Muscle of leg (tissue), 11 donors: ENCODE data around the gene MANBA. TPM values are rescaled to one million over a fixed set of nuclear protein-coding genes. Genes with fewer than 3 reads are reported as not detected.
"Not testable (repeated sequence)": the region's sequence is repeated elsewhere in the genome, so short reads cannot be mapped to it uniquely, and the experiment has no call there.

Experiments used
- DNase-seq: peaks from one replicate; pipeline ENCODE4 v3.0.0; 2013
- H3K27ac ChIP-seq: one replicate; pipeline ENCODE4 v1.5.1; 2013; ENCODE audit warnings: mild to moderate bottlenecking, low read length, control low read depth
- H3K27me3 ChIP-seq: one replicate; pipeline ENCODE4 v1.6.1; 2013; ENCODE audit warnings: low read length; ENCODE audit not compliant: control insufficient read depth, insufficient read depth
- H3K36me3 ChIP-seq: one replicate; pipeline ENCODE4 v1.6.1; 2013; ENCODE audit warnings: low read length; ENCODE audit not compliant: control insufficient read depth, insufficient read depth
- H3K4me1 ChIP-seq: one replicate; pipeline ENCODE4 v1.6.1; 2013; ENCODE audit warnings: low read length; ENCODE audit not compliant: control insufficient read depth, insufficient read depth
- H3K4me3 ChIP-seq: one replicate; pipeline ENCODE4 v1.5.1; 2013; ENCODE audit warnings: low read length, control low read depth
- H3K9me3 ChIP-seq: replicated peaks from 2 replicates; pipeline ENCODE4 v1.6.1; 2013; ENCODE audit warnings: low read depth, low read length; ENCODE audit not compliant: control insufficient read depth
- WGBS: methylation state at CpG from one replicate; pipeline ENCODE4 v1.1.5; 2013; ENCODE audit warnings: missing lambda C conversion rate; ENCODE audit not compliant: insufficient coverage; 5-methylcytosine and 5-hydroxymethylcytosine counted together
- polyA plus RNA-seq, 8 donors: library from polyadenylated mRNA; unstranded; fragments of 120-200 nt; gene quantifications; one replicate each; pipeline versions ENCODE4 v1.2.1 to v1.2.3, GENCODE V29; 2013; ENCODE audit warnings: inconsistent platforms in 1 of 8, low replicate concordance in 1 of 8; ENCODE audit not compliant: insufficient read length in 8 of 8, insufficient read depth in 1 of 8
- total RNA-seq: library from RNA; stranded (reverse); fragments of 120-200 nt; gene quantifications from one replicate; pipeline ENCODE4 v1.2.4, GENCODE V29; 2013

The MANBA gene
- total and polyA plus RNA-seq, 9 donors, result 7.7 to 25.8 (median 10.8) TPM

DNA sequence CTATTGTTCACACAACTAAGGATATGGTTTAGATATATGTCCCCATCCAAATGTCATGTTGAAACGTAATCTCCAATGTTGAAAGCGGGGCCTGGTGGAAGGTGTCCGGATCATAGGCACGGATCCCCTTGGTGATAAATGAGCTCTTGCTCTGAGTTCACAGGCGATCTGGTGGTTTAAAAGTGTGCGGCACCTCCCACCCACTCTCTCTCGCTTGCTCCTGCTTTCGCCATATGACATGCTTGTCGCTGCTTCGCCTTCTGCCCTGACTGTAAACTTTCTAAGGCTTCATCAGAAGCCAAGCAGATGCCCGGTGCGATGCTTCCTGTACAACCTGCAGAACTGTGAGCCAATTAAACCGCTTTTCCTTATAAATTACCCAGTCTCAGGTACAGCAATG, 131.1 kb downstream of the MANBA start:
- Histone ChIP-seq H3K27me3 (no peaks in the 10 kb centered on the region), H3K27ac (no peak overlapping the region), H3K4me1 (no peaks in the 10 kb centered on the region), H3K4me3 (no peak overlapping the region), H3K36me3 (peaks cover 2% of the 10 kb centered on the region), H3K9me3 (no peaks in the 10 kb centered on the region)
- WGBS, result 67% methylated on average over 12 of the region's 13 CpGs
- no peak for DNase-seq

DNA sequence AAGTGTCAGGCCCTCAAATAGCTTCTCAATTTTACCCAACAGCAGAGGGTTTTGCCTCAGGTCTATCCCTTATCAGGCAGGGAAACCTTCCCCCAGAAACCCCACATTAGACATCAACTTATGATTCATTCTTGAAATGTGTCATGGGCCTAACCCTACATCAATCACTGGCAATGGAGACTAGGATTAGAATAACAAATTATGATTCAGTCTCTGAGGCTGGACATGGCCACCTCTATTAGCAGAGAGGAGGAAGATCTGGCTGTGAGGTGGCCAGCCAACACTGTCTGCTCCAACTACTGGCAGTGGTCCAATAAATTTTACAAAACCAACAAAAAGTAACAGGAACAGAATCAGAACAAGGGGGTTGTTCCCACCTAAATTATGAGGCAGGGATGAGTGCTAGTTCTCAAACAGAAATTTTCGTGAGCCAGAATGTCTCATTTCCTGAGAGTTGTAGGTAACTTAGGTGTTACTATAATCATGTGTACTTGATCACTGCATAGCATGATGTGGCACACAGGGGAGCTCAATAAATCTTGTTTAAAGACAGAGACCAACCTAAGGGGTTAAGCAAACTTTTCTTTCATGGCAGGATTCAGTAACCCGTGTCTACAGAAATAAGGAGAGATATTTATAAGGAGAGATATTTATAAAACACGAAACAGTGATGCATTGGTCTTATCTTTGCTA, 132.8 kb downstream of the MANBA start:
- H3K9me3 ChIP-seq, result no peaks in the 10 kb centered on the region
- H3K4me1 ChIP-seq, result no peaks in the 10 kb centered on the region
- no peaks in the 10 kb centered on the region for H3K27me3 ChIP-seq
- no peak for DNase-seq
- 83% methylated on average over 1 of the region's 3 CpGs for WGBS
- no peak overlapping the region for H3K27ac ChIP-seq
- peaks cover 2% of the 10 kb centered on the region for H3K36me3 ChIP-seq
- no peak overlapping the region for H3K4me3 ChIP-seq

- Histone ChIP-seq H3K27ac (no peak overlapping the region), H3K4me3 (no peak overlapping the region), H3K4me1 (peaks cover 6% of the 10 kb centered on the region), H3K36me3 (no peaks in the 10 kb centered on the region), H3K27me3 (no peaks in the 10 kb centered on the region), H3K9me3 (no peaks in the 10 kb centered on the region)
- peak; percentile 54 for DNase-seq
- 87% methylated on average over 3 of the region's 3 CpGs for WGBS
Observed at GRCh38 chr4:102625232-102625930, 135.4 kb downstream of the MANBA start.

GRCh38 chr4:102624505-102624904, 136.3 kb downstream of the MANBA start:
- H3K4me1 ChIP-seq, result peaks cover 6% of the 10 kb centered on the region
- no peaks in the 10 kb centered on the region for H3K9me3 ChIP-seq
- DNase-seq, result no peak
- no peak overlapping the region for H3K4me3 ChIP-seq
- WGBS, result 65% methylated on average over 3 of the region's 4 CpGs
- H3K27me3 ChIP-seq, result no peaks in the 10 kb centered on the region
- H3K36me3 ChIP-seq, result no peaks in the 10 kb centered on the region
- no peak overlapping the region for H3K27ac ChIP-seq

DNA sequence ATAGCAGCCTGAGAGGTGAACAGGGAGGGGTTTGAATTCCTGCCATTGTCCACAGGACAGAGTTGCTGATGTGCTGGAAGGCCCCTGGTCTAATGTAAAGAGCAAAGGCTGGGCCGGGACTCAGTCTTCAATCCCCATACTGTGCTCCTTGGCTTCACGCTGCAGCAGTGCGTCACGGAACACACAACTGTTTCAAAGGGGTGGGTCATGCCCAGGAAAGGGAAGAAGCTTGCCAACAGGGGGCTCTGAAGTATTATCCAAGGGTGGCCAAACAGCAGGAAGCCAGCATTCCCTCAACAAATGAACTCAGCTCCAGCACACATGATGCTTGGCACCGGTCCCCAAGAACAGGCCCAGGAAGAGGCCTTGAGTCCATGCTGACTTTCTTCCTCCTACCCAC, 137.1 kb downstream of the MANBA start:
- 30% methylated on average over 4 of the region's 5 CpGs for WGBS
- no peaks in the 10 kb centered on the region for H3K36me3 ChIP-seq
- peaks cover 6% of the 10 kb centered on the region for H3K4me1 ChIP-seq
- H3K27ac ChIP-seq, result no peak overlapping the region
- no peaks in the 10 kb centered on the region for H3K27me3 ChIP-seq
- DNase-seq, result peak; percentile 63
- no peaks in the 10 kb centered on the region for H3K9me3 ChIP-seq
- H3K4me3 ChIP-seq, result no peak overlapping the region

GRCh38 chr4:102620697-102621497, 139.9 kb downstream of the MANBA start:
- WGBS, result 66% methylated on average over 3 of the region's 8 CpGs
- Histone ChIP-seq H3K4me1 (peaks cover 14% of the 10 kb centered on the region), H3K4me3 (no peak overlapping the region), H3K36me3 (peaks cover 7% of the 10 kb centered on the region), H3K27ac (peak overlapping the region; percentile 3), H3K27me3 (no peaks in the 10 kb centered on the region), H3K9me3 (no peaks in the 10 kb centered on the region)
- peak; percentile 89 for DNase-seq

- WGBS, result no CpG with 5 or more reads among the region's 4 CpGs
- DNase-seq, H3K4me3 ChIP-seq, H3K27me3 ChIP-seq, H3K9me3 ChIP-seq: not testable (repeated sequence)
- Histone ChIP-seq H3K4me1 (peaks cover 14% of the 10 kb centered on the region), H3K36me3 (peaks cover 11% of the 10 kb centered on the region), H3K27ac (peak overlapping the region; percentile 3)
Observed at GRCh38 chr4:102619776-102620631, 140.8 kb downstream of the MANBA start.

- H3K4me3 ChIP-seq, H3K9me3 ChIP-seq, H3K27me3 ChIP-seq, DNase-seq, H3K27ac ChIP-seq: not testable (repeated sequence)
- 67% methylated on average over 1 of the region's 9 CpGs for WGBS
- H3K4me1 ChIP-seq, result peaks cover 14% of the 10 kb centered on the region
- H3K36me3 ChIP-seq, result peaks cover 20% of the 10 kb centered on the region
Observed at GRCh38 chr4:102619021-102619420, 141.7 kb downstream of the MANBA start.

DNA sequence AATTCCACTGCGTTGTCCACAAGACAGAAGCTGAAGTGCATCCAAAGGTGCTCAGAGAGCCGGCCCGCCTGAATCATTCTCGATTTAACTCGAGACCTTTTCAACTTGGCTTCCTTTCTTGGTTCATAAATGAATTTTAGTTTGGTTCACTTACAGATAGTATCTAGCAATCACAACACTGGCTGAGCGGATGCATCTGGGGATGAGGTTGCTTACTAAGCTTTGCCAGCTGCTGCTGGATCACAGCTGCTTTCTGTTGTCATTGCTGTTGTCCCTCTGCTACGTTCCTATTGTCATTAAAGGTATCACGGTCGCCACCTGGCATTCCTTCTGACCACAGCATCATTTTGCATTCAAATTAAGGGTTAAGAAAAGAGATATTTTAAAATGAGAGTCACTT, 144.1 kb downstream of the MANBA start:
- Histone ChIP-seq H3K27ac (peak overlapping the region; percentile 75), H3K4me3 (no peak overlapping the region), H3K36me3 (peaks cover 43% of the 10 kb centered on the region), H3K9me3 (no peaks in the 10 kb centered on the region), H3K27me3 (no peaks in the 10 kb centered on the region), H3K4me1 (peaks cover 14% of the 10 kb centered on the region)
- DNase-seq, result peak; percentile 61
- 59% methylated on average over 4 of the region's 9 CpGs for WGBS
